NCI-H510A treated with DMSO at 0.1 percent for 48 hours (cell line): Measurements from ENCODE around the gene PKD1.

ENCODE experiments used
- DNase-seq: peaks from one replicate; lab custom pipeline; 2025; lab: John Stamatoyannopoulos, UW

The PKD1 gene

GRCh38 chr16:2087748-2088631 is 47.7 kb downstream of the PKD1 start:
- no peak for DNase-seq

GRCh38 chr16:2086812-2087747 is 48.6 kb downstream of the PKD1 start:
- no peak for DNase-seq

GRCh38 chr16:2086106-2086742 is 49.5 kb downstream of the PKD1 start:
- DNase-seq: no peak

GRCh38 chr16:2085669-2086068 is 50.0 kb downstream of the PKD1 start:
- DNase-seq: no peak

- DNase-seq: no peak
Measured at GRCh38 chr16:2084895-2085625, 50.6 kb downstream of the PKD1 start.

- no peak for DNase-seq
Measured at GRCh38 chr16:2083876-2084780, 51.6 kb downstream of the PKD1 start.

GRCh38 chr16:2083409-2083808 is 52.3 kb downstream of the PKD1 start:
- DNase-seq: no peak

GRCh38 chr16:2082983-2083364 is 52.7 kb downstream of the PKD1 start:
- no peak for DNase-seq

- peak; percentile 94 for DNase-seq
Measured at GRCh38 chr16:2082171-2082982, 53.3 kb downstream of the PKD1 start.

- DNase-seq: peak; percentile 4
Measured at GRCh38 chr16:2081201-2082084, 54.3 kb downstream of the PKD1 start.

- DNase-seq: no peak
Measured at GRCh38 chr16:2079991-2080390, 55.7 kb downstream of the PKD1 start.

- DNase-seq: no peak
Measured at GRCh38 chr16:2079311-2079800, 56.3 kb downstream of the PKD1 start.

GRCh38 chr16:2078691-2079090 is 57.0 kb downstream of the PKD1 start:
- DNase-seq: no peak

- no peak for DNase-seq
Measured at GRCh38 chr16:2078096-2078495, 57.6 kb downstream of the PKD1 start.

- DNase-seq: no peak
Measured at GRCh38 chr16:2077696-2078095, 58.0 kb downstream of the PKD1 start.

- no peak for DNase-seq
Measured at GRCh38 chr16:2077016-2077415, 58.7 kb downstream of the PKD1 start.

- no peak for DNase-seq
Measured at GRCh38 chr16:2076072-2076865, 59.4 kb downstream of the PKD1 start.

- no peak for DNase-seq
Measured at GRCh38 chr16:2075631-2076030, 60.1 kb downstream of the PKD1 start.
